ENCODE results near the gene CRB2. TPM values are rescaled to one million over a fixed set of nuclear protein-coding genes. Genes with fewer than 3 reads are reported as not detected.

Gene CRB2
- total RNA-seq, 1 donor from 2014 or later = 6.8 TPM

DNA sequence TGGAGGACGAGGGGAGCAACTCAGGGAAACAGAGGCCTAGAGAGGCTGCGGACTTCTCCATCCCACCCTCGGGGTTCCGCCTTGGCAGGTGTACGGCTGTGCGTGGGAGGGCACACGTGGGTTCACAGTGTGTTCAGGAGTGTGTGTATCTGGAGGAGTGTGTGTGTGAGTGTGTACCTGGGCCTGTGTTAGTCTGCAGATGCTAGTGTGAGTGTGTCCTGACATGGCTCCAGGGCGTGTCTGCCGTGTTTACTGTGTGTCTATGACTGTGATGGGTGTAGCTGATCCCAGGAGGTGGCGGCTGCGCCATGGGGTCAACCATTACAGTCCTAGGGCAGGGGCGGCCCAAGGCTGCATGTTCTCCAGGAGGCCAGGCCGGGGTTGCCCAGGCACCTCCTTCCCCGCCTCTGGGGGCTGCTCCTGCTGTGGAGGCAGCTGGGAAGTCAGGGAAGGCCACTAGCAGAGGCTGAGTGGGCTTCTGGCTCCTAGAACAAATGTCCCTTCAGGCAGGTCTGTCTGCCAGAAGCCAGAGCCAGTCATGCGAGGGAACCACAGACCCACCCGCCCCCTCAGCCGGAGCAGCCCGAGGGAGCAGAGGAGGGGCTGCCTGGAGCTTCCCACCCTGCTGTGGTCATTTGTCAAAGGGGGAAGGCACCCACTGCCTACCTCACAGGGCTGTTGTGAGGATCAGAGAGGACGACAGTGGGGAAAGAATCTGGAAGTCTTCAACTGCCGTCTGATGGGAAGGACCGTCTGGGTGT, 21.4 kb downstream of the CRB2 start:
- no peak overlapping the region for H3K27ac Mint-ChIP-seq (ENCODE audit: unreplicated experiment)
- peaks cover 5% of the 10 kb centered on the region for H3K27me3 Mint-ChIP-seq (ENCODE audit: unreplicated experiment)

GRCh38 chr9:123378025-123378424, 22.0 kb downstream of the CRB2 start:
- no peak overlapping the region for H3K27ac Mint-ChIP-seq (ENCODE audit: unreplicated experiment)
- TF ChIP-seq, protein P1, sequence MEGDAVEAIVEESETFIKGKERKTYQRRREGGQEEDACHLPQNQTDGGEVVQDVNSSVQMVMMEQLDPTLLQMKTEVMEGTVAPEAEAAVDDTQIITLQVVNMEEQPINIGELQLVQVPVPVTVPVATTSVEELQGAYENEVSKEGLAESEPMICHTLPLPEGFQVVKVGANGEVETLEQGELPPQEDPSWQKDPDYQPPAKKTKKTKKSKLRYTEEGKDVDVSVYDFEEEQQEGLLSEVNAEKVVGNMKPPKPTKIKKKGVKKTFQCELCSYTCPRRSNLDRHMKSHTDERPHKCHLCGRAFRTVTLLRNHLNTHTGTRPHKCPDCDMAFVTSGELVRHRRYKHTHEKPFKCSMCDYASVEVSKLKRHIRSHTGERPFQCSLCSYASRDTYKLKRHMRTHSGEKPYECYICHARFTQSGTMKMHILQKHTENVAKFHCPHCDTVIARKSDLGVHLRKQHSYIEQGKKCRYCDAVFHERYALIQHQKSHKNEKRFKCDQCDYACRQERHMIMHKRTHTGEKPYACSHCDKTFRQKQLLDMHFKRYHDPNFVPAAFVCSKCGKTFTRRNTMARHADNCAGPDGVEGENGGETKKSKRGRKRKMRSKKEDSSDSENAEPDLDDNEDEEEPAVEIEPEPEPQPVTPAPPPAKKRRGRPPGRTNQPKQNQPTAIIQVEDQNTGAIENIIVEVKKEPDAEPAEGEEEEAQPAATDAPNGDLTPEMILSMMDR (IDR thresholded peaks at IDR 0.05; ENCODE audit: partially characterized antibody, unreplicated experiment) = no peak
- no peak overlapping the region for H3K4me3 Mint-ChIP-seq (ENCODE audit: unreplicated experiment)
- H3K36me3 Mint-ChIP-seq (ENCODE audit: unreplicated experiment) = no peaks in the 10 kb centered on the region
- no peak for DNase-seq
- peaks cover 2% of the 10 kb centered on the region for H3K27me3 Mint-ChIP-seq (ENCODE audit: unreplicated experiment)
- H3K9me3 Mint-ChIP-seq (ENCODE audit: unreplicated experiment) = peaks cover 2% of the 10 kb centered on the region
- H3K4me1 Mint-ChIP-seq (ENCODE audit: low read depth, unreplicated experiment) = peaks cover 12% of the 10 kb centered on the region

More for the DNA sequence above, 21.4 kb downstream of the CRB2 start:
- TF ChIP-seq, protein P1 (IDR thresholded peaks at IDR 0.05; ENCODE audit: partially characterized antibody, unreplicated experiment) = no peak
- H3K4me3 Mint-ChIP-seq (ENCODE audit: unreplicated experiment) = no peak overlapping the region
- H3K9me3 Mint-ChIP-seq (ENCODE audit: unreplicated experiment) = peaks cover 2% of the 10 kb centered on the region
- no peaks in the 10 kb centered on the region for H3K36me3 Mint-ChIP-seq (ENCODE audit: unreplicated experiment)
- no peak for DNase-seq
- H3K4me1 Mint-ChIP-seq (ENCODE audit: low read depth, unreplicated experiment) = peaks cover 14% of the 10 kb centered on the region

GRCh38 chr9:123378956-123379660, 23.1 kb downstream of the CRB2 start:
- no peak overlapping the region for H3K27ac Mint-ChIP-seq (ENCODE audit: unreplicated experiment)
- H3K27me3 Mint-ChIP-seq (ENCODE audit: unreplicated experiment) = peaks cover 2% of the 10 kb centered on the region
- no peak overlapping the region for H3K4me3 Mint-ChIP-seq (ENCODE audit: unreplicated experiment)
- TF ChIP-seq, protein P1 (IDR thresholded peaks at IDR 0.05; ENCODE audit: partially characterized antibody, unreplicated experiment) = no peak
- DNase-seq = no peak
- peaks cover 10% of the 10 kb centered on the region for H3K4me1 Mint-ChIP-seq (ENCODE audit: low read depth, unreplicated experiment)
- H3K36me3 Mint-ChIP-seq (ENCODE audit: unreplicated experiment) = no peaks in the 10 kb centered on the region
- peaks cover 2% of the 10 kb centered on the region for H3K9me3 Mint-ChIP-seq (ENCODE audit: unreplicated experiment)

- Mint-ChIP-seq H3K27me3 (ENCODE audit: unreplicated experiment) (peaks cover 5% of the 10 kb centered on the region), H3K9me3 (ENCODE audit: unreplicated experiment) (peaks cover 3% of the 10 kb centered on the region), H3K36me3 (ENCODE audit: unreplicated experiment) (no peaks in the 10 kb centered on the region), H3K4me1 (ENCODE audit: low read depth, unreplicated experiment) (peaks cover 5% of the 10 kb centered on the region), H3K27ac (ENCODE audit: unreplicated experiment) (no peak overlapping the region), H3K4me3 (ENCODE audit: unreplicated experiment) (no peak overlapping the region)
- no peak for DNase-seq
- TF ChIP-seq, protein P1 (IDR thresholded peaks at IDR 0.05; ENCODE audit: partially characterized antibody, unreplicated experiment) = no peak
Observed at GRCh38 chr9:123380852-123381705, 25.1 kb downstream of the CRB2 start.
